GM18519 (cell line): ENCODE measurements around the gene KIF16B.
A peak's percentile ranks its signal among the peaks of the same experiment; 100 is the strongest.
"Not testable (repeated sequence)": the region's sequence is repeated elsewhere in the genome, so short reads cannot be mapped to it uniquely, and the experiment has no call there.

Experiments
- ATAC-seq: cut with Tn5 transposase; IDR thresholded peaks from one replicate; pipeline ENCODE4 v1.9.1; 2021; ENCODE audit warnings: mild to moderate bottlenecking, moderate library complexity; ENCODE audit not compliant: unreplicated experiment, low FRiP score

Gene KIF16B

GRCh38 chr20:16573001-16573965 lies at the start of gene KIF16B:
TSS of gene KIF16B (minus strand) at chr20:16573448. CDS start at chr20:16573275, 173 bp downstream.
- peak; percentile 55 for ATAC-seq

DNA sequence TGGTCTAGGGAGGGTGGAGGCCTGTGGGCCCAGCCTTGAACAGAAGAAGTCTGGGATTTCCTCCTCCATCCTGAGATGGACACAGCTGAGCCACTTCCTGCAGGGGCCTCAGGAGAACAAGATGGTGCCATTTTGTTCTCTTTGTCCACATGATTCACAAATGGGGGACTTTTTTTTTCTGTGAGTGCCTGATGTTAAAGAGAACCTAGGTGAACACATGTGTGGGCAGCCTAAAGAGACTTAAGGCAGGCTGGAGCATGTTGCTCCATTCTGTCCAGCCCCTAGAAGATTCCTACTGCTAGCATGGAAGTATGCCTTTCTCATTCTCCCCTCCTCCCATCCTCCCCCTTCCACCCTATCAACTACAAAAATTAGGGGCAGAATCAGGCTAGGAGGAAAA lies 49.3 kb upstream of the KIF16B start:
- ATAC-seq: no peak

- no peak for ATAC-seq
These were observed 48.3 kb upstream of the KIF16B start for GRCh38 chr20:16621435-16622141.

- no peak for ATAC-seq
These were observed 47.7 kb upstream of the KIF16B start for GRCh38 chr20:16620961-16621360.

GRCh38 chr20:16619953-16620352 lies 46.7 kb upstream of the KIF16B start:
- ATAC-seq: no peak

GRCh38 chr20:16617056-16617455 lies 43.8 kb upstream of the KIF16B start:
- ATAC-seq: no peak

DNA sequence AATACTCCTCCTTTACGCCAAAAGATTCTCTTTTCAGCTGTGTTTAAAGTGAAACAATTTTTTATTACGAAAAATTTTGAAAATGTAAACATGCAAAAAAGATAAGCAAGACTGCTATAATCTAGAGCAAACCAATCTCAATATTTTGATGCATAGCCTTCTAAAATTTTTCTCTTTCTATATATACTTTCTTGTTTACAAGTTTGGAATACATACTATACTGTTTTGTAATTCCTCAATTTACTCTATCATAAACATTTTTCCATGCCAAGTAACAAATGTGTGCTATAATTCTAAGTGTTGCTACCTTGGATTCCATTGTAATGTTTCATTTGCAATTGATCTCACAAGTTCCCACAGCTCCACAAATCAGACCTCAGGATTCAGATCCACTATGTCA lies 43.1 kb upstream of the KIF16B start:
- no peak for ATAC-seq

DNA sequence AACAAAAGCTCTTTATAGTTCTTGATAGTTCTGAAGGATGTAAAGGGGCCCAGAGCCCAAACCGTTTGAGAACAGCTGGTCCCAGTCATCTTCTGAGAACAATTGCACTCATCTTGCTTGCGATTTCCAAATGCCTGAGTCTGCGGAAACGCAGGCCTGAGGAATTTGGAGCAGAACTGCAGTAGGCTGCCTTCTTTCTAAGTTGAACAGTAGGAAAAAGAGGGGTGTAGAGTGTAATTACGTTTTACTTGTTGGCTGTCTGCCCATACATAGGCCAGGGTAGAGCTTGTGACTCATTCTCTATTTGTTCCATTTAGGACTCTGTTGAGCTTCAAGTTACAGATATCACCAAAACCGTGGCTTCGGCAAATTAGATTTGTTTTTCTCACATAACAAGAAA lies 42.0 kb upstream of the KIF16B start:
- no peak for ATAC-seq

- ATAC-seq: no peak
These were observed 40.7 kb upstream of the KIF16B start for GRCh38 chr20:16613954-16614353.

GRCh38 chr20:16612706-16613105 lies 39.5 kb upstream of the KIF16B start:
- no peak for ATAC-seq

DNA sequence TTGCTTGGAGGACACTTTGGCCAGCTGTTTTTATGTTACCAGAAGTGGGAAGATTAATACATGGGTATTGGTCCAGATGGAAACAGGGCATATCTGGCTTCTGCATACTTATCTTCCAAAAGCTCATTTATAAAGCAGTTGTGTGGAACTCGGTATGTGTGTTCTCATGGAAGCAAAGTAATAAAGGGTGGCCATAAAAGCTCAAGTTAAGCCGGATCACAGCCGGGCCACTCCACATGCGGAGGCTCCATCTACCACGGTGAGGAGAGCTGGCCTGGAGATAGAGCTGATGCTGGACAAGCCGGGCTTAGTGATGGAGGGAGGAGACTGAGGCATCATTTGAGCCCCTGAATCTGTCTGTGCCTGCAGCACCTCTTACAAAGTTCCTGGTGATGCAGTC lies 38.6 kb upstream of the KIF16B start:
- no peak for ATAC-seq

DNA sequence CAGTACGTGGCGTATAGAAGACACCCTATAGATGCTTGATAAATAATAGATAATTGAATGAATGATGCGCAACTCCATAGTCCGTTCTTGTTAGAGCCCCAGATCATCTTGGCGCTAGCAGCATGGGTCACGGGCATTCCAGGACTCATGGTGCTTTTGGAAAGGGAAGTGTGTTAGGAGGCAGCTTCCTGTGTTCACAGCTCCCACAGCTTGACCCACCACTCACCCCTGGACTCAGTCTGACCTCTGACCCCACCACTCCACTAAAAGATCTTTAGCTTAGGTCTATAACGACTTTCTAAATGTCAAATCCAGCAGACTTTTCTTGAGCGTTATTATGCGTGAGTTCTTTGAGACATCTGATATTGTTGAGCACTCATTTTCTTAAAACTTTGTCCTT lies 35.8 kb upstream of the KIF16B start:
- ATAC-seq: no peak

GRCh38 chr20:16608277-16608650 lies 35.0 kb upstream of the KIF16B start:
- no peak for ATAC-seq

DNA sequence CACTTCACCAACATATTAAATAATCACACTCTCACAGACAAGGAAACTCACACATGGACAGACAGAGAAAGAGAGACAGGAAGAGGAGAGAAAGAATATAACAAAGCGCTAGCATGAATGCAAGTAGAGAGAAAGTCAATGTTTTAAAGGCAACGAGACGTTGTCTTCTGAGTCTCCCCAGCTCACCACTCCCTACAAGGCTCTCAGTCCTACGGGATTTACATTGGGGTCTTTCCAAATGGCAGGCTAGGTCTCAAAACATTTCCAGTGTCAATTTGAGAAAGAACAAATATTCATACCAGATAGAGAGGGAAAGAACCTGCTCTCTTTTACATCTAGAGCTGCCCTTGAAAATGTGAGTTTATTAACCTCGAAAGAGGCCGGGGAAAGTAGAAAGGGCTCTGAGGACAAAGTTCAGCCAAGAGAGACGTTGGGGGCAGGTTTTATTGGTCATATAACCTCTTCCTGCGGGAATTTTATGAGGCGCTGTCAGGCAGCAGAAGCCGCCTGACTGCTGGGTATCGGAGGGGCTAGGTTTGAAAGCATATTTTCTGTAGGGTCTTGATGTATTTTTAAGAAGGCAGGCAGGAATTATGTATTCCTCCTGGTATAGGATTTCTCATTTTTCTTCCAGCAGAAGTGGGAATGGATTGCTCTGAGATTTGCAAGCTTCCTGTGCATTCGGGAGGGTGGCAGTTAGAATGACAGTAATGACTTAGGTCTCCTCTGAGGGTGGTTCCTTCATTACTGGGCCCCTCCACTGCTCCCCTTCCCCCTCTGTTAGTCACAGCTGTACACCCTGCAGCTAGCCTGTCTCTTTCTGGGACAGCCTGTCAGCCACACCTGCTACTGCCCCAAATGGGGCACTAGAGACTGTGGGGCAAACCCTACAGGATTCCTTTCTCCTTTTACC lies 34.4 kb upstream of the KIF16B start:
- ATAC-seq: no peak

- no peak for ATAC-seq
These were observed 33.3 kb upstream of the KIF16B start for GRCh38 chr20:16606468-16607070.

GRCh38 chr20:16601047-16601446 lies 27.8 kb upstream of the KIF16B start:
- no peak for ATAC-seq

DNA sequence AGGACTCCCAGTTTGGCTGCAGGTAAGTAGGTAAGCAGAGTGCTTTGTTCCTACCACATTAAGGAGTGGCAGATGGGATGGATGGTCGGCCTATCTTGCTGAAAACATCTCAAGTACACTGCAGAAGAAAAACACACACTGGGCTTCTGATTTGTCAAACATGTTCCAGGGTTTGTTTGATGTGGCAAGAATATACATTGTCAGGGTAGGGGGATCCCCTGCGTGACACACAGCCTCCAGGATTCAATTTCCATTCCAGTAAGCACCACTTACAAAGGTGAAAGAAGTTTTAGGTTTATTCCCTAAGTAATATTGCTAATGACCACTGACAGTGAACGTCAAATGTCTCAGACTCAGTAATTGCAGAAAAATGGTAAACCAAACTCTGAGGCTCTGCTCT lies 26.0 kb upstream of the KIF16B start:
- no peak for ATAC-seq

DNA sequence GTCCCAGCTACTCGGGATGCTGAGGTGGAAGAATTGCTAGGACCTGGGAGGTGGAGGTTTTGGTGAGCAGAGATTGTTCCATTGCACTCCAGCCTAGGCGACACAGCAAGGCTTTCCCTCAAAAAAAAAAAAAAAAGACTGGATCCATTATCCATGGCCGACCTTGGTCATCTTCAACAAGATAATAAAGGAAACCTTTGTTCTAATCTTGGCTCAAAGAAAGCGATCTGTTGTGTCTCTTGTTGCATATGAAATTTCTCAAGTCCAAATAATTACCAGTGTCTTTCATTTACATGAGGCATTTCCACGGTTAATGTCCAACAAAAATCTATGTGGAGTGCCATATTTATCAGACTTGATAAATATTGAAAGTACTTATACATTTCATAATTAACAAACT lies 23.7 kb upstream of the KIF16B start:
- no peak for ATAC-seq

DNA sequence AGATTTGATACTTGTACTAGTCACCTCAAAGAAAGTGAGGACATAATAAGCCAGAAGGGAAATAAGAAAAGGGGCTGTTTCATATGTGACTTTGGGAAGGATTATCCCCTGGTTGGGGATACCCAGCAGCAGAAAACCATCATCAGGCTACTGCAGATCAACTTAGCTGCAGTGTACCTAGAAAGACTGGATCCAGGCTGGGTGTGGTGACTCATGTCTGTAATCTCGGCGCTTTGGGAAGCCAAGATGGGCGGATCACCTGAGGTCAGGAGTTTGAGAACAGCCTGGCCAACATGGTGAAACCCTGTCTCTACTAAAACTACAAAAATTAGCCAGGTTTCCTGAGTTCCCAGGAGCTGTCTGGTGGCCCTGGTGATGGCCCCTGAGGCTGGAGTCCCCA lies 23.2 kb upstream of the KIF16B start:
- not testable (repeated sequence) for ATAC-seq

DNA sequence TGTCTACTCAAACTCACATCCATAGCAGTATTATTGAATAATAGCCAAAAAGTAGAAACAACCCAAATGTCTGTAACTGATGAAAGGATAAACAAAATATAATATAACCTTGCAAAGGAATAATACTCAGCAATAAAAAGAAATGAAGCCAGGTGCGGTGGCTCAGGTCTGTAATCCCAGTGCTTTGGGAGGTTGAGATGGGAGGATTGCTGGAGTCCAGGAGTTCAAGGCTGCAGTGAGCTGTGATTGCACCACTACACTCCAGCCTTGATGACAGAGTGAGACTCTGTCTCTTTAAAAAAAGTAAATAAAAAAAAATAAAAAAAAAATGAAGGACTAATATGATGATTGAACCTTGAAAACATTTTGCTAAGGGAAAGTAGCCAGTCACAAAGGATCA lies 22.1 kb upstream of the KIF16B start:
- ATAC-seq: no peak
